CD14-positive monocyte (primary cell): Measurements from ENCODE around the gene TSC22D3. TPM values are rescaled to one million over a fixed set of nuclear protein-coding genes. Genes with fewer than 3 reads are reported as not detected.

Experiments
- DNase-seq, 3 donors: peaks; one replicate each; pipeline ENCODE4 v3.0.0-alpha.2; 2011 to 2022
- H2AFZ ChIP-seq: 2 replicates; pipeline ENCODE4 v1.6.0; 2012; ENCODE audit warnings: mild to moderate bottlenecking, low read depth, low read length, inconsistent platforms; ENCODE audit not compliant: insufficient read depth, poor library complexity, severe bottlenecking
- H3K27ac ChIP-seq, 2 donors: 1 replicate in 1 of 2; 2 replicates in 1 of 2; pipeline ENCODE4 v1.5.1; 2012 to 2013; ENCODE audit warnings: low read length in 2 of 2, control low read depth in 1 of 2, inconsistent platforms in 1 of 2, low read depth in 1 of 2, mild to moderate bottlenecking in 1 of 2
- H3K27me3 ChIP-seq, 2 donors: one replicate each; pipeline versions ENCODE4 v1.6.0 to v1.6.1; 2011 to 2013; ENCODE audit warnings: low read length in 2 of 2; ENCODE audit not compliant: control insufficient read depth in 2 of 2, insufficient read depth in 2 of 2
- H3K36me3 ChIP-seq, 2 donors: replicated peaks in 1 of 2; 1 replicate in 1 of 2; 2 replicates in 1 of 2; pipeline versions ENCODE4 v1.5.1 to v1.6.1; 2012 to 2013; ENCODE audit warnings: low read length in 2 of 2, control low read depth in 1 of 2, inconsistent platforms in 1 of 2, mild to moderate bottlenecking in 1 of 2; ENCODE audit not compliant: insufficient read depth in 2 of 2, control insufficient read depth in 1 of 2
- H3K4me1 ChIP-seq, 2 donors: 1 replicate in 1 of 2; 2 replicates in 1 of 2; pipeline versions ENCODE4 v1.5.1 to v1.6.1; 2012 to 2013; ENCODE audit warnings: low read length in 2 of 2, control low read depth in 1 of 2, inconsistent platforms in 1 of 2, mild to moderate bottlenecking in 1 of 2, moderate library complexity in 1 of 2; ENCODE audit not compliant: insufficient read depth in 2 of 2, control insufficient read depth in 1 of 2
- H3K4me2 ChIP-seq: replicated peaks from 2 replicates; pipeline ENCODE3; 2012; ENCODE audit warnings: low read length, moderate library complexity, mild to moderate bottlenecking; ENCODE audit not compliant: poor library complexity, severe bottlenecking; ENCODE audit errors: extremely low read depth
- H3K4me3 ChIP-seq, 3 experiments: fragments of 200-600 bp in 1 of 3; sonication (generic) in 1 of 3; replicated peaks in 1 of 3; 1 replicate in 2 of 3; 2 replicates in 1 of 3; pipeline ENCODE4 v1.5.1; 2011 to 2013; ENCODE audit warnings: low read length in 3 of 3, mild to moderate bottlenecking in 3 of 3, control low read depth in 2 of 3, low read depth in 2 of 3, inconsistent platforms in 1 of 3, moderate library complexity in 1 of 3
- H3K79me2 ChIP-seq: 2 replicates; pipeline ENCODE4 v1.6.0; 2012; ENCODE audit warnings: mild to moderate bottlenecking, control low read depth, inconsistent platforms, low read length, moderate library complexity; ENCODE audit not compliant: insufficient read depth
- H3K9ac ChIP-seq: 2 replicates; pipeline ENCODE4 v1.6.0; 2017; ENCODE audit warnings: low read length, mild to moderate bottlenecking; ENCODE audit not compliant: insufficient read depth, poor library complexity, severe bottlenecking
- H3K9me3 ChIP-seq, 2 donors: replicated peaks in 1 of 2; 1 replicate in 1 of 2; 2 replicates in 1 of 2; pipeline versions ENCODE4 v1.5.1 to v1.6.1; 2012 to 2013; ENCODE audit warnings: low read length in 2 of 2, control low read depth in 1 of 2; ENCODE audit not compliant: control insufficient read depth in 1 of 2, insufficient read depth in 1 of 2
- H4K20me1 ChIP-seq: 2 replicates; pipeline ENCODE4 v1.6.0; 2012; ENCODE audit warnings: mild to moderate bottlenecking, low read length, control low read depth, moderate library complexity; ENCODE audit not compliant: insufficient read depth
- H3K27ac Mint-ChIP-seq, 7 donors: one replicate each; pipeline ENCODE4 v1.8.0; 2020; ENCODE audit warnings: mild to moderate bottlenecking in 7 of 7, mixed read lengths in 7 of 7, moderate library complexity in 6 of 7, inconsistent platforms in 2 of 7
- H3K27me3 Mint-ChIP-seq, 3 donors: one replicate each; pipeline ENCODE4 v1.8.0; 2021 to 2022; ENCODE audit warnings: low read depth in 3 of 3, mild to moderate bottlenecking in 3 of 3, mixed read lengths in 3 of 3, moderate library complexity in 3 of 3, inconsistent platforms in 1 of 3
- H3K36me3 Mint-ChIP-seq, 2 donors: one replicate each; pipeline ENCODE4 v1.8.0; 2020; ENCODE audit warnings: mixed read lengths in 2 of 2, inconsistent platforms in 1 of 2, mild to moderate bottlenecking in 1 of 2
- H3K4me1 Mint-ChIP-seq: one replicate; pipeline ENCODE4 v1.8.0; 2020; ENCODE audit warnings: mild to moderate bottlenecking, mixed read lengths
- H3K4me3 Mint-ChIP-seq, 2 donors: one replicate each; pipeline ENCODE4 v1.8.0; 2020; ENCODE audit warnings: mild to moderate bottlenecking in 2 of 2, mixed read lengths in 2 of 2, moderate library complexity in 1 of 2
- H3K9me3 Mint-ChIP-seq, 7 donors: one replicate each; pipeline ENCODE4 v1.8.0; 2020 to 2022; ENCODE audit warnings: mixed read lengths in 7 of 7, mild to moderate bottlenecking in 6 of 7, moderate library complexity in 6 of 7, inconsistent platforms in 2 of 7
- WGBS: methylation state at CpG from one replicate; pipeline ENCODE4 v1.1.5; 2013; ENCODE audit warnings: missing lambda C conversion rate; ENCODE audit not compliant: insufficient coverage; 5-methylcytosine and 5-hydroxymethylcytosine counted together
- intact Hi-C, 2 donors: fragments of 100-400 bp; cut with micrococcal nuclease; formaldehyde crosslinking; loops; one replicate each; pipeline versions ENCODE4 v1.15.0 to v1.15.1; 2023
- polyA plus RNA-seq, 3 donors: library from polyadenylated mRNA; depleted of rRNA in 1 of 3; unstranded in 2 of 3; stranded (reverse) in 1 of 3; fragments of 300-500 nt in 2 of 3; fragments of >200 nt in 1 of 3; fragmentation: Illumina TruSeq in 2 of 3; gene quantifications; 1 replicate in 2 of 3; 2 replicates in 1 of 3; pipeline ENCODE4 v1.2.3, GENCODE V29; 2012 to 2021
- TF ChIP-seq, protein P1 (sequence below): fragments of 200-600 bp; IDR thresholded peaks from one replicate; pipeline ENCODE4 v1.8.0; 2022; ENCODE audit warnings: antibody characterized with exemption, mild to moderate bottlenecking

The TSC22D3 gene
- polyA plus RNA-seq, 3 donors: 171 to 1,562 (median 326) TPM

- intact Hi-C loops: no loop called here
- TF ChIP-seq, protein P1, sequence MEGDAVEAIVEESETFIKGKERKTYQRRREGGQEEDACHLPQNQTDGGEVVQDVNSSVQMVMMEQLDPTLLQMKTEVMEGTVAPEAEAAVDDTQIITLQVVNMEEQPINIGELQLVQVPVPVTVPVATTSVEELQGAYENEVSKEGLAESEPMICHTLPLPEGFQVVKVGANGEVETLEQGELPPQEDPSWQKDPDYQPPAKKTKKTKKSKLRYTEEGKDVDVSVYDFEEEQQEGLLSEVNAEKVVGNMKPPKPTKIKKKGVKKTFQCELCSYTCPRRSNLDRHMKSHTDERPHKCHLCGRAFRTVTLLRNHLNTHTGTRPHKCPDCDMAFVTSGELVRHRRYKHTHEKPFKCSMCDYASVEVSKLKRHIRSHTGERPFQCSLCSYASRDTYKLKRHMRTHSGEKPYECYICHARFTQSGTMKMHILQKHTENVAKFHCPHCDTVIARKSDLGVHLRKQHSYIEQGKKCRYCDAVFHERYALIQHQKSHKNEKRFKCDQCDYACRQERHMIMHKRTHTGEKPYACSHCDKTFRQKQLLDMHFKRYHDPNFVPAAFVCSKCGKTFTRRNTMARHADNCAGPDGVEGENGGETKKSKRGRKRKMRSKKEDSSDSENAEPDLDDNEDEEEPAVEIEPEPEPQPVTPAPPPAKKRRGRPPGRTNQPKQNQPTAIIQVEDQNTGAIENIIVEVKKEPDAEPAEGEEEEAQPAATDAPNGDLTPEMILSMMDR: no peak
- peak overlapping the region; percentile 94 for H3K9ac ChIP-seq
These were observed 61.9 kb downstream of the TSC22D3 start for GRCh38 chrX:107713543-107714205.

GRCh38 chrX:107713203-107713542 lies 62.4 kb downstream of the TSC22D3 start:
- WGBS: no CpG with 5 or more reads among the region's 2 CpGs
- peaks cover 28 to 30% of the 10 kb centered on the region in 2 donors for H3K36me3 ChIP-seq
- H3K27ac Mint-ChIP-seq: peak overlapping the region; percentile 97 to 99 (median 99)
- H3K36me3 Mint-ChIP-seq: peaks cover 29 to 35% of the 10 kb centered on the region in 2 donors
- peaks cover 0 to 19% (median 0%) of the 10 kb centered on the region in 3 donors for H3K27me3 Mint-ChIP-seq
- H3K4me1 ChIP-seq: peaks cover 69% of the 10 kb centered on the region in 2 donors
- H3K4me3 ChIP-seq: peak overlapping the region; percentile 66 to 99 (median 94)
- H3K27me3 ChIP-seq: no peaks in the 10 kb centered on the region
- H3K9me3 Mint-ChIP-seq: peaks cover 0 to 6% (median 3%) of the 10 kb centered on the region in 7 donors
- no peak for DNase-seq
- peak overlapping the region; percentile 91 to 95 for H3K27ac ChIP-seq
- H3K9ac ChIP-seq: no peak overlapping the region
- H3K79me2 ChIP-seq: peaks cover 26% of the 10 kb centered on the region
- peaks cover 56% of the 10 kb centered on the region for H3K4me1 Mint-ChIP-seq
- no peaks in the 10 kb centered on the region for H3K9me3 ChIP-seq
- TF ChIP-seq, protein P1: no peak
- H2AFZ ChIP-seq: no peak overlapping the region
- peak overlapping the region in 1 of 2 donors; percentile 54 for H3K4me3 Mint-ChIP-seq
- H4K20me1 ChIP-seq: peaks cover 35% of the 10 kb centered on the region
- H3K4me2 ChIP-seq: peak overlapping the region; percentile 87
- intact Hi-C loops: no loop called here

More at GRCh38 chrX:107713543-107714205, 61.9 kb downstream of the TSC22D3 start:
- H3K27me3 ChIP-seq: no peaks in the 10 kb centered on the region
- H2AFZ ChIP-seq: no peak overlapping the region
- H4K20me1 ChIP-seq: peaks cover 35% of the 10 kb centered on the region
- peaks cover 26% of the 10 kb centered on the region for H3K79me2 ChIP-seq
- peaks cover 69 to 70% of the 10 kb centered on the region in 2 donors for H3K4me1 ChIP-seq
- H3K27ac Mint-ChIP-seq: peak overlapping the region; percentile 21 to 99 (median 99)
- peak in 1 of 3 donors; percentile 4 for DNase-seq
- peak overlapping the region; percentile 66 to 99 (median 94) for H3K4me3 ChIP-seq
- peak overlapping the region; percentile 93 to 96 for H3K4me3 Mint-ChIP-seq
- peaks cover 29 to 35% of the 10 kb centered on the region in 2 donors for H3K36me3 Mint-ChIP-seq
- WGBS: no CpG with 5 or more reads among the region's 9 CpGs
- peaks cover 28 to 30% of the 10 kb centered on the region in 2 donors for H3K36me3 ChIP-seq
- H3K4me1 Mint-ChIP-seq: peaks cover 57% of the 10 kb centered on the region
- H3K4me2 ChIP-seq: peak overlapping the region; percentile 87
- H3K27ac ChIP-seq: peak overlapping the region; percentile 37 to 95
- H3K9me3 Mint-ChIP-seq: peaks cover 0 to 6% (median 3%) of the 10 kb centered on the region in 7 donors
- no peaks in the 10 kb centered on the region for H3K9me3 ChIP-seq
- peaks cover 0 to 18% (median 0%) of the 10 kb centered on the region in 3 donors for H3K27me3 Mint-ChIP-seq
